Measurements from ENCODE around the gene RASAL2. TPM values are rescaled to one million over a fixed set of nuclear protein-coding genes. Genes with fewer than 3 reads are reported as not detected.

The RASAL2 gene
- total RNA-seq, 3 donors from 2014 or later (not counting 1 experiment from before 2014, with no cell fraction given): 0.16 to 0.23 TPM; not detected in 1

DNA sequence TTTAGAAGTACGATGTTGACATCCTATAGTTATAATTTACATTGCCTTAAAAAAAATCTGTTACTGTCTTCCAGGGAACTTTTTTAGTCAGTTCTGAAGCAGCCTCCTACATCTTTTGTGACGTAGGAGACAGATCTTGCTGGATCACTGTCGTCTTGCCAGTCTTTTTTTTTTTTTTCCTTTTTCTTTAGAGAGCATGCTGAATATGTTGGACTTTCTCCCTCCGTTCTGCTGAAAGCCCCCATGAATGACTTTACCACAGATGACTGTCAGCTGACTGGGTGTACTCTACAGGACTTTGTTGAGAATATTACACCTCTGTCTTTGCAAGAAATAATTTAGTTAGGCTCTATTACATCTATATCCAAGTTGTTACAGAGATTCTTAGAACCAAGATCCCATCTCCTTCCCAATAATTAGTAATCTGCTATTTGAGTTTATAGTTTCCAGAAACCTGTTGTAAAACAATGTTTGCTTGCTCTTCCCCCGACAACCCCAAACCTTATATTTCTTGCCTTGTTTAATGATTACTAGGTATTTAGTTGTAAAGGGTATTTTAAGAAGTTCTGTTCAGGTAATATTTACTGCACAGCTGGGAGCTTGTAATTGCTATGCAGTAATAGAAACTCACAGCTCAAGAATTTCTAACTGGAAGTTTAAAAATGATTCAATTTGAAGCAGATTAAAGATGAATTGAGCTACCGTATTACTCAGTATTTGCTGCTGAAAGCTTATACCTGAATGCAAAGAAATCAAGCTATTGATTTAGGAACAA is 61.8 kb downstream of the RASAL2 start:
- WGBS (ENCODE audit: insufficient coverage): 92% methylated on average over 4 of the region's 6 CpGs
- TF ChIP-seq, protein P1, sequence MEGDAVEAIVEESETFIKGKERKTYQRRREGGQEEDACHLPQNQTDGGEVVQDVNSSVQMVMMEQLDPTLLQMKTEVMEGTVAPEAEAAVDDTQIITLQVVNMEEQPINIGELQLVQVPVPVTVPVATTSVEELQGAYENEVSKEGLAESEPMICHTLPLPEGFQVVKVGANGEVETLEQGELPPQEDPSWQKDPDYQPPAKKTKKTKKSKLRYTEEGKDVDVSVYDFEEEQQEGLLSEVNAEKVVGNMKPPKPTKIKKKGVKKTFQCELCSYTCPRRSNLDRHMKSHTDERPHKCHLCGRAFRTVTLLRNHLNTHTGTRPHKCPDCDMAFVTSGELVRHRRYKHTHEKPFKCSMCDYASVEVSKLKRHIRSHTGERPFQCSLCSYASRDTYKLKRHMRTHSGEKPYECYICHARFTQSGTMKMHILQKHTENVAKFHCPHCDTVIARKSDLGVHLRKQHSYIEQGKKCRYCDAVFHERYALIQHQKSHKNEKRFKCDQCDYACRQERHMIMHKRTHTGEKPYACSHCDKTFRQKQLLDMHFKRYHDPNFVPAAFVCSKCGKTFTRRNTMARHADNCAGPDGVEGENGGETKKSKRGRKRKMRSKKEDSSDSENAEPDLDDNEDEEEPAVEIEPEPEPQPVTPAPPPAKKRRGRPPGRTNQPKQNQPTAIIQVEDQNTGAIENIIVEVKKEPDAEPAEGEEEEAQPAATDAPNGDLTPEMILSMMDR (IDR thresholded peaks at IDR 0.05): no peak
- DNase-seq: no peak
- ATAC-seq: no peak
- Mint-ChIP-seq H3K4me1 (no peaks in the 10 kb centered on the region), H3K27ac (no peak overlapping the region), H3K9me3 (peaks cover 0 to 2% of the 10 kb centered on the region in 2 donors), H3K36me3 (no peaks in the 10 kb centered on the region), H3K27me3 (ENCODE audit: low read depth in 2 of 2) (no peaks in the 10 kb centered on the region), H3K4me3 (no peak overlapping the region)
- Histone ChIP-seq H3K4me3 (ENCODE audit: low read length) (no peak overlapping the region), H3K27ac (ENCODE audit: low read length) (no peak overlapping the region), H3K4me1 (ENCODE audit: control insufficient read depth, insufficient read depth, low read length) (no peaks in the 10 kb centered on the region), H3K36me3 (ENCODE audit: control insufficient read depth, insufficient read depth, low read length) (no peaks in the 10 kb centered on the region), H3K27me3 (ENCODE audit: control insufficient read depth, insufficient read depth, low read length) (no peaks in the 10 kb centered on the region), H3K9me3 (ENCODE audit: control insufficient read depth, insufficient read depth, low read length) (no peaks in the 10 kb centered on the region)
- intact Hi-C loops (cut with micrococcal nuclease): no loop called here

DNA sequence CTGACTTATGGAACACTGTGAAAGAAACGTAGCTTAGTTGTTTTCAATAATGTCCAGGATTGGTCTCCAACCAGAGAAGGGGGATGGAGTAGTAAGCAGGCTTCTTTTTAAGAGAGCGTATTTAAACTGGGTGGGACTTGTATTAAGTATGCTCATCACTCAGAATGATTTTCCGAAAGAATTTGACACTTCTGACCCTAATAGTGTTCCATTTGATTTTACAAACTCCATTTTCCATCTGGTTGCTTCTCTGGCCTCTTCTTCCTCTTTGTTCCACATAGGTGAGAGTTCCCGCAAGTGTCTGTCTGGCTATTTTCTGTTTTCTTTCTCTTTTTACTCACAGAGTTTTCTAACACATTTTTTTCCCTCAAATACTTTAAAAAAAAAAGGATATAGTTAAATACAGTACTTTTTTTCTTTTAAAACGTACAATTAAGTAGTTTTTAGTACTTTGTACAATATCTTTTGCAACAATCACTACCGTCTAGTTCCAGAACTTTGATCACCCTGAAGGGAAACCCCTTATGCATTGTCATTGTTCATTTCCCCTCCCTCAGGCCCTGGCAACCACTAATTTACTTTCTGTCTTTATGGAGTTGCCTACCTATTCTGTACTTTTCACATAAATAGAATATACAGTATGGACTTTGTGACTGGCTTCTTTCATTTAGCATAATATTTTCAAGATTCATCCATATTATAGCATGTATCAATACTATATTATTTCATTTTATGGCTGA is 67.0 kb downstream of the RASAL2 start:
- intact Hi-C loops (cut with micrococcal nuclease): no loop called here
- Histone ChIP-seq H3K27me3 (ENCODE audit: control insufficient read depth, insufficient read depth, low read length) (no peaks in the 10 kb centered on the region), H3K4me1 (ENCODE audit: control insufficient read depth, insufficient read depth, low read length) (no peaks in the 10 kb centered on the region), H3K9me3 (ENCODE audit: control insufficient read depth, insufficient read depth, low read length) (no peaks in the 10 kb centered on the region), H3K36me3 (ENCODE audit: control insufficient read depth, insufficient read depth, low read length) (no peaks in the 10 kb centered on the region), H3K4me3 (ENCODE audit: low read length) (no peak overlapping the region), H3K27ac (ENCODE audit: low read length) (no peak overlapping the region)
- Mint-ChIP-seq H3K36me3 (no peaks in the 10 kb centered on the region), H3K4me1 (no peaks in the 10 kb centered on the region), H3K27me3 (ENCODE audit: low read depth in 2 of 2) (no peaks in the 10 kb centered on the region), H3K9me3 (peaks cover 2% of the 10 kb centered on the region in 2 donors), H3K4me3 (no peak overlapping the region), H3K27ac (no peak overlapping the region)
- DNase-seq (no peak), ATAC-seq (no peak)
- WGBS (ENCODE audit: insufficient coverage): 83% methylated on average over 5 of the region's 6 CpGs
- TF ChIP-seq, protein P1 (IDR thresholded peaks at IDR 0.05): no peak

DNA sequence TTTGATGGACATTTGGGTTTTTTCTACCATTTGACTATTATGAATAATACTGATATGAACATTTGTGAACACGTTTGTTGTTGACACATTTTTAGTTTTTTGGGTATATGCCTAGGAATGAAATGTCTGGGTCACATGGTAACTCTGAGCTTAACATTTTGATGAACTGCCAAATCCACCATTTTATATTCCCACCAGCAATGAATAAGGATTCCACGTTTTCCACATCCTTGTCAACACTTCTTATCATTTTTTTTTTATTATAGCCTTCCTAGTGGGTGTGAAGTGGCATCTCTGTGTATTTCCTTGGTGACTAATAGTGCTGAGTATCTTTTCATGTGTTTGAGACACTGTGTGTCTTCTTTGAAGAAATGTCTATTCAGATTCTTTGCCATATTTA is 67.6 kb downstream of the RASAL2 start:
- TF ChIP-seq, protein P1 (IDR thresholded peaks at IDR 0.05): no peak
- no peaks in the 10 kb centered on the region for H3K27me3 Mint-ChIP-seq (ENCODE audit: low read depth in 2 of 2)

More for the DNA sequence above, 67.6 kb downstream of the RASAL2 start:
- no peaks in the 10 kb centered on the region for H3K27me3 ChIP-seq (ENCODE audit: control insufficient read depth, insufficient read depth, low read length)
- DNase-seq (no peak), ATAC-seq (no peak)
- no peak overlapping the region for H3K4me3 Mint-ChIP-seq
- no peak overlapping the region for H3K27ac Mint-ChIP-seq
- H3K4me1 Mint-ChIP-seq: no peaks in the 10 kb centered on the region
- no peaks in the 10 kb centered on the region for H3K36me3 ChIP-seq (ENCODE audit: control insufficient read depth, insufficient read depth, low read length)
- H3K27ac ChIP-seq (ENCODE audit: low read length): no peak overlapping the region
- WGBS (ENCODE audit: insufficient coverage): no CpG with 5 or more reads among the region's 2 CpGs
- H3K4me3 ChIP-seq (ENCODE audit: low read length): no peak overlapping the region
- no peaks in the 10 kb centered on the region for H3K4me1 ChIP-seq (ENCODE audit: control insufficient read depth, insufficient read depth, low read length)
- H3K36me3 Mint-ChIP-seq: no peaks in the 10 kb centered on the region
- H3K9me3 ChIP-seq (ENCODE audit: control insufficient read depth, insufficient read depth, low read length): no peaks in the 10 kb centered on the region
- intact Hi-C loops (cut with micrococcal nuclease): no loop called here
- H3K9me3 Mint-ChIP-seq: peaks cover 2% of the 10 kb centered on the region in 2 donors

Measured in natural killer cell (primary cell).